ENCODE data around the gene EXOSC3. TPM values are rescaled to one million over a fixed set of nuclear protein-coding genes. Genes with fewer than 3 reads are reported as not detected.

Gene EXOSC3
- total and polyA plus RNA-seq, 2 donors (not counting 1 experiment from before 2014, with no cell fraction given), result 11.7 to 55.3 TPM

- H3K4me3 Mint-ChIP-seq, result no peak overlapping the region
- DNase-seq, result no peak
Measured at GRCh38 chr9:37790096-37790495, 5.2 kb upstream of the EXOSC3 start.

GRCh38 chr9:37788332-37788731 lies 3.5 kb upstream of the EXOSC3 start:
- H3K27ac ChIP-seq (ENCODE audit: low read length in 2 of 2), result no peak overlapping the region
- peaks cover 0 to 4% of the 10 kb centered on the region in 2 experiments for H3K36me3 ChIP-seq (replicated peaks in 1 of 2; ENCODE audit: control extremely low read depth in 1 of 2, control insufficient read depth in 1 of 2, extremely low read depth in 1 of 2, insufficient read depth in 2 of 2, low read length in 1 of 2)
- Mint-ChIP-seq H3K9me3 (ENCODE audit: insufficient read depth) (no peaks in the 10 kb centered on the region), H3K4me3 (no peak overlapping the region), H3K4me1 (peaks cover 21% of the 10 kb centered on the region), H3K27me3 (peaks cover 9% of the 10 kb centered on the region), H3K27ac (no peak overlapping the region)
- peaks cover 12 to 16% of the 10 kb centered on the region in 2 donors for H3K4me1 ChIP-seq (ENCODE audit: control insufficient read depth in 2 of 2, insufficient read depth in 2 of 2, low read length in 2 of 2)
- no peak overlapping the region for H2AFZ ChIP-seq (ENCODE audit: insufficient read depth, low read depth, low read length, poor library complexity, severe bottlenecking)
- WGBS (ENCODE audit: insufficient coverage), result no CpG with 5 or more reads among the region's 6 CpGs
- peaks cover 10% of the 10 kb centered on the region for H4K20me1 ChIP-seq (ENCODE audit: control insufficient read depth, insufficient read depth, low read length, poor library complexity, severe bottlenecking)
- no peak for TF ChIP-seq EZH2 (IDR thresholded peaks at IDR 0.05; ENCODE audit: borderline replicate concordance, insufficient read depth, low read depth, low read length, poor library complexity, severe bottlenecking)
- no peak for TF ChIP-seq CTCF (IDR thresholded peaks at IDR 0.05)
- intact Hi-C loops (cut with micrococcal nuclease), result loop anchor here (10.0 kb wide), 1 partner anchor 304 kb away; the partner anchor contains the start of gene POLR1E
- POLR2A ChIA-PET, result no interaction called here
- peaks cover 23% of the 10 kb centered on the region for H3K79me2 ChIP-seq (ENCODE audit: control insufficient read depth, insufficient read depth, low read length)
- no peak overlapping the region for H3K4me3 ChIP-seq (ENCODE audit: control extremely low read depth in 1 of 5, extremely low read depth in 1 of 5, insufficient read depth in 1 of 5, low read depth in 2 of 5, low read length in 4 of 5)
- no peak overlapping the region for H3K9ac ChIP-seq (ENCODE audit: low read length)
- no peak overlapping the region for H3K4me2 ChIP-seq (replicated peaks; ENCODE audit: low read depth, low read length, poor library complexity, severe bottlenecking)
- ATAC-seq (ENCODE audit: low read depth) (no peak), DNase-seq (no peak)
- CTCF ChIA-PET, result interaction anchor here (0.5 kb wide), 1 partner anchor 1731 kb away, joined by 3 read pairs; no protein-coding TSS in a partner anchor
- peaks cover 0 to 5% (median 0%) of the 10 kb centered on the region in 3 donors for H3K9me3 ChIP-seq (ENCODE audit: control extremely low read depth in 1 of 3, control insufficient read depth in 2 of 3, insufficient read depth in 1 of 3, low read length in 2 of 3)
- H3K27me3 ChIP-seq (replicated peaks in 1 of 4; ENCODE audit: control extremely low read depth in 1 of 4, control insufficient read depth in 3 of 4, insufficient read depth in 4 of 4, low read length in 3 of 4), result peaks cover 0 to 2% (median 0%) of the 10 kb centered on the region in 4 experiments

More at GRCh38 chr9:37790096-37790495, 5.2 kb upstream of the EXOSC3 start:
- Histone ChIP-seq H3K27ac (ENCODE audit: low read length in 2 of 2) (no peak overlapping the region), H3K36me3 (replicated peaks in 1 of 2; ENCODE audit: control extremely low read depth in 1 of 2, control insufficient read depth in 1 of 2, extremely low read depth in 1 of 2, insufficient read depth in 2 of 2, low read length in 1 of 2) (no peaks in the 10 kb centered on the region), H3K79me2 (ENCODE audit: control insufficient read depth, insufficient read depth, low read length) (peaks cover 11% of the 10 kb centered on the region), H3K4me3 (ENCODE audit: control extremely low read depth in 1 of 5, extremely low read depth in 1 of 5, insufficient read depth in 1 of 5, low read depth in 2 of 5, low read length in 4 of 5) (no peak overlapping the region), H3K9me3 (ENCODE audit: control extremely low read depth in 1 of 3, control insufficient read depth in 2 of 3, insufficient read depth in 1 of 3, low read length in 2 of 3) (peaks cover 0 to 5% (median 0%) of the 10 kb centered on the region in 3 donors), H3K27me3 (replicated peaks in 1 of 4; ENCODE audit: control extremely low read depth in 1 of 4, control insufficient read depth in 3 of 4, insufficient read depth in 4 of 4, low read length in 3 of 4) (peaks cover 0 to 2% (median 0%) of the 10 kb centered on the region in 4 experiments), H3K4me1 (ENCODE audit: control insufficient read depth in 2 of 2, insufficient read depth in 2 of 2, low read length in 2 of 2) (peaks cover 3 to 7% of the 10 kb centered on the region in 2 donors), H2AFZ (ENCODE audit: insufficient read depth, low read depth, low read length, poor library complexity, severe bottlenecking) (no peak overlapping the region), H4K20me1 (ENCODE audit: control insufficient read depth, insufficient read depth, low read length, poor library complexity, severe bottlenecking) (no peaks in the 10 kb centered on the region), H3K4me2 (replicated peaks; ENCODE audit: low read depth, low read length, poor library complexity, severe bottlenecking) (no peak overlapping the region), H3K9ac (ENCODE audit: low read length) (no peak overlapping the region)
- 100% methylated on average over 1 of the region's 2 CpGs for WGBS (ENCODE audit: insufficient coverage)
- ChIA-PET POLR2A (no interaction called here), CTCF (no interaction called here)
- TF ChIP-seq CTCF (IDR thresholded peaks at IDR 0.05) (no peak), EZH2 (IDR thresholded peaks at IDR 0.05; ENCODE audit: borderline replicate concordance, insufficient read depth, low read depth, low read length, poor library complexity, severe bottlenecking) (no peak)
- Mint-ChIP-seq H3K4me1 (peaks cover 5% of the 10 kb centered on the region), H3K9me3 (ENCODE audit: insufficient read depth) (no peaks in the 10 kb centered on the region), H3K27ac (no peak overlapping the region), H3K27me3 (peaks cover 9% of the 10 kb centered on the region)
- ATAC-seq (ENCODE audit: low read depth), result no peak
- intact Hi-C loops (cut with micrococcal nuclease), result no loop called here

Measured in B cell (primary cell).